ENCODE measurements around the gene AP3B2. TPM values are rescaled to one million over a fixed set of nuclear protein-coding genes. Genes with fewer than 3 reads are reported as not detected.

Gene AP3B2
- total and polyA plus RNA-seq, 4 donors, result 0.10 to 0.33 TPM; not detected in 2

GRCh38 chr15:82699726-82700125, 9.9 kb downstream of the AP3B2 start:
- Histone ChIP-seq H3K4me3 (ENCODE audit: low read depth in 1 of 3, low read length in 3 of 3) (no peak overlapping the region), H3K9ac (ENCODE audit: low read depth in 1 of 2, low read length in 2 of 2) (no peak overlapping the region), H3K4me1 (ENCODE audit: control insufficient read depth in 4 of 4, insufficient read depth in 4 of 4, low read length in 3 of 4) (no peaks in the 10 kb centered on the region), H3K27ac (ENCODE audit: low read depth in 1 of 2, low read length in 2 of 2) (no peak overlapping the region), H3K27me3 (ENCODE audit: control insufficient read depth in 4 of 4, insufficient read depth in 4 of 4, low read length in 3 of 4) (no peaks in the 10 kb centered on the region), H3K36me3 (ENCODE audit: control insufficient read depth in 4 of 4, insufficient read depth in 3 of 4, low read depth in 1 of 4, low read length in 3 of 4) (no peaks in the 10 kb centered on the region), H3K9me3 (ENCODE audit: control insufficient read depth in 4 of 4, low read length in 3 of 4) (no peaks in the 10 kb centered on the region)
- TF ChIP-seq YY1 (IDR thresholded peaks at IDR 0.05), result no peak
- TF ChIP-seq SP1 (IDR thresholded peaks at IDR 0.05), result no peak
- no peak for TF ChIP-seq MAX (IDR thresholded peaks at IDR 0.05)
- TF ChIP-seq, protein P1, sequence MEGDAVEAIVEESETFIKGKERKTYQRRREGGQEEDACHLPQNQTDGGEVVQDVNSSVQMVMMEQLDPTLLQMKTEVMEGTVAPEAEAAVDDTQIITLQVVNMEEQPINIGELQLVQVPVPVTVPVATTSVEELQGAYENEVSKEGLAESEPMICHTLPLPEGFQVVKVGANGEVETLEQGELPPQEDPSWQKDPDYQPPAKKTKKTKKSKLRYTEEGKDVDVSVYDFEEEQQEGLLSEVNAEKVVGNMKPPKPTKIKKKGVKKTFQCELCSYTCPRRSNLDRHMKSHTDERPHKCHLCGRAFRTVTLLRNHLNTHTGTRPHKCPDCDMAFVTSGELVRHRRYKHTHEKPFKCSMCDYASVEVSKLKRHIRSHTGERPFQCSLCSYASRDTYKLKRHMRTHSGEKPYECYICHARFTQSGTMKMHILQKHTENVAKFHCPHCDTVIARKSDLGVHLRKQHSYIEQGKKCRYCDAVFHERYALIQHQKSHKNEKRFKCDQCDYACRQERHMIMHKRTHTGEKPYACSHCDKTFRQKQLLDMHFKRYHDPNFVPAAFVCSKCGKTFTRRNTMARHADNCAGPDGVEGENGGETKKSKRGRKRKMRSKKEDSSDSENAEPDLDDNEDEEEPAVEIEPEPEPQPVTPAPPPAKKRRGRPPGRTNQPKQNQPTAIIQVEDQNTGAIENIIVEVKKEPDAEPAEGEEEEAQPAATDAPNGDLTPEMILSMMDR (IDR thresholded peaks at IDR 0.05; ENCODE audit: low read depth, low read length, missing input control), result no peak
- TF ChIP-seq RXRA (IDR thresholded peaks at IDR 0.05), result no peak
- TF ChIP-seq ZBTB33 (IDR thresholded peaks at IDR 0.05), result no peak
- TF ChIP-seq FOXA1 (IDR thresholded peaks at IDR 0.05), result no peak
- TF ChIP-seq, protein P2, sequence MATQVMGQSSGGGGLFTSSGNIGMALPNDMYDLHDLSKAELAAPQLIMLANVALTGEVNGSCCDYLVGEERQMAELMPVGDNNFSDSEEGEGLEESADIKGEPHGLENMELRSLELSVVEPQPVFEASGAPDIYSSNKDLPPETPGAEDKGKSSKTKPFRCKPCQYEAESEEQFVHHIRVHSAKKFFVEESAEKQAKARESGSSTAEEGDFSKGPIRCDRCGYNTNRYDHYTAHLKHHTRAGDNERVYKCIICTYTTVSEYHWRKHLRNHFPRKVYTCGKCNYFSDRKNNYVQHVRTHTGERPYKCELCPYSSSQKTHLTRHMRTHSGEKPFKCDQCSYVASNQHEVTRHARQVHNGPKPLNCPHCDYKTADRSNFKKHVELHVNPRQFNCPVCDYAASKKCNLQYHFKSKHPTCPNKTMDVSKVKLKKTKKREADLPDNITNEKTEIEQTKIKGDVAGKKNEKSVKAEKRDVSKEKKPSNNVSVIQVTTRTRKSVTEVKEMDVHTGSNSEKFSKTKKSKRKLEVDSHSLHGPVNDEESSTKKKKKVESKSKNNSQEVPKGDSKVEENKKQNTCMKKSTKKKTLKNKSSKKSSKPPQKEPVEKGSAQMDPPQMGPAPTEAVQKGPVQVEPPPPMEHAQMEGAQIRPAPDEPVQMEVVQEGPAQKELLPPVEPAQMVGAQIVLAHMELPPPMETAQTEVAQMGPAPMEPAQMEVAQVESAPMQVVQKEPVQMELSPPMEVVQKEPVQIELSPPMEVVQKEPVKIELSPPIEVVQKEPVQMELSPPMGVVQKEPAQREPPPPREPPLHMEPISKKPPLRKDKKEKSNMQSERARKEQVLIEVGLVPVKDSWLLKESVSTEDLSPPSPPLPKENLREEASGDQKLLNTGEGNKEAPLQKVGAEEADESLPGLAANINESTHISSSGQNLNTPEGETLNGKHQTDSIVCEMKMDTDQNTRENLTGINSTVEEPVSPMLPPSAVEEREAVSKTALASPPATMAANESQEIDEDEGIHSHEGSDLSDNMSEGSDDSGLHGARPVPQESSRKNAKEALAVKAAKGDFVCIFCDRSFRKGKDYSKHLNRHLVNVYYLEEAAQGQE (IDR thresholded peaks at IDR 0.05), result no peak
- no peak for TF ChIP-seq EGR1 (IDR thresholded peaks at IDR 0.05; ENCODE audit: low read depth in 2 of 2)
- TF ChIP-seq ATF3 (IDR thresholded peaks at IDR 0.05), result no peak
- TF ChIP-seq NR2F2 (IDR thresholded peaks at IDR 0.05), result no peak
- TF ChIP-seq RAD21 (IDR thresholded peaks at IDR 0.05), result no peak
- DNase-seq (ENCODE audit: low spot score), result no peak
- WGBS, result 34% methylated on average over 11 of the region's 11 CpGs

DNA sequence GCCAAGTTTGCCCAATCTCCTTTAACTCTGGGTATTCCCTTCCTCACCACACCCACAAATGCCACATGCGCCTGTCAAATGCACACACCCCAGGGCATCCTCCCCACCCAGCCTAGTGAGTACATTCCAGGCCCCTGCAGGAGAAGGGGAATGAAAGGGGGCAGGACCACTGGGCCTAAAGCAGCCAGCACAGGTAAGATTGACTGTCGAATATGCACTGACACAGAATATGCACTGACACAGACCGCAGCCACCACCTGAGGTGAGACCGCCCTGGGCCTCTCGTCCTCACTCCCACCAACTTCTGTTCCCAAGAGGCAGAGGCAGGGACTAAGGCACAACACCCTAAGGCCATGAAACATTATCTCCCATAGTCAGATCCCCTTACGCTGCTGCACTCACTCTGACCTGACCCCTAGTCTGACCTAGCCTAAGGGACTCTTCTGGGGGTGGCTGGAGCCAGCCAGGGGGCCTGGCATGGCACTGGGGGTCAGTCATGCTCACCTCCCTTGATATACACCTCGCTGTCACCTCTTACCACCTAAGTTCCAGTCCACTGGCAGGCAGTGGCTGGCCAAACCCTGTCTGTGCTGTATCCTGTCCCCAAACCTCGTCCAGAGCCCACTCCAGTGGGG, 10.8 kb downstream of the AP3B2 start:
- no peaks in the 10 kb centered on the region for H3K4me1 ChIP-seq (ENCODE audit: control insufficient read depth in 4 of 4, insufficient read depth in 4 of 4, low read length in 3 of 4)
- H3K4me3 ChIP-seq (ENCODE audit: low read depth in 1 of 3, low read length in 3 of 3), result no peak overlapping the region
- no peak for DNase-seq (ENCODE audit: low spot score)
- H3K9me3 ChIP-seq (ENCODE audit: control insufficient read depth in 4 of 4, low read length in 3 of 4), result no peaks in the 10 kb centered on the region
- 76% methylated on average over 8 of the region's 8 CpGs for WGBS
- no peaks in the 10 kb centered on the region for H3K36me3 ChIP-seq (ENCODE audit: control insufficient read depth in 4 of 4, insufficient read depth in 3 of 4, low read depth in 1 of 4, low read length in 3 of 4)
- no peak overlapping the region for H3K9ac ChIP-seq (ENCODE audit: low read depth in 1 of 2, low read length in 2 of 2)
- no peaks in the 10 kb centered on the region for H3K27me3 ChIP-seq (ENCODE audit: control insufficient read depth in 4 of 4, insufficient read depth in 4 of 4, low read length in 3 of 4)
- no peak overlapping the region for H3K27ac ChIP-seq (ENCODE audit: low read depth in 1 of 2, low read length in 2 of 2)
- TF ChIP-seq YY1 (IDR thresholded peaks at IDR 0.05) (no peak), RXRA (IDR thresholded peaks at IDR 0.05) (no peak), EGR1 (IDR thresholded peaks at IDR 0.05; ENCODE audit: low read depth in 2 of 2) (no peak), RAD21 (IDR thresholded peaks at IDR 0.05) (no peak), FOXA2 (IDR thresholded peaks at IDR 0.05) (no peak), TAF1 (conservative IDR thresholded peaks at IDR 0.05) (no peak), ATF3 (IDR thresholded peaks at IDR 0.05) (no peak), NR2F2 (IDR thresholded peaks at IDR 0.05) (no peak), HNF4G (IDR thresholded peaks at IDR 0.05) (no peak), SP1 (IDR thresholded peaks at IDR 0.05) (no peak), MAX (IDR thresholded peaks at IDR 0.05) (no peak), GABPA (IDR thresholded peaks at IDR 0.05 in 1 of 2, conservative IDR thresholded peaks at IDR 0.05 in 1 of 2) (no peak), FOXA1 (IDR thresholded peaks at IDR 0.05) (no peak), HNF4A (conservative IDR thresholded peaks at IDR 0.05) (no peak), JUND (IDR thresholded peaks at IDR 0.05) (no peak)
- TF ChIP-seq, protein P1 (IDR thresholded peaks at IDR 0.05; ENCODE audit: low read depth, low read length, missing input control), result no peak

Measured in liver (tissue), 9 donors.